ENCODE results near the gene ZNF609.

The ZNF609 gene

DNA sequence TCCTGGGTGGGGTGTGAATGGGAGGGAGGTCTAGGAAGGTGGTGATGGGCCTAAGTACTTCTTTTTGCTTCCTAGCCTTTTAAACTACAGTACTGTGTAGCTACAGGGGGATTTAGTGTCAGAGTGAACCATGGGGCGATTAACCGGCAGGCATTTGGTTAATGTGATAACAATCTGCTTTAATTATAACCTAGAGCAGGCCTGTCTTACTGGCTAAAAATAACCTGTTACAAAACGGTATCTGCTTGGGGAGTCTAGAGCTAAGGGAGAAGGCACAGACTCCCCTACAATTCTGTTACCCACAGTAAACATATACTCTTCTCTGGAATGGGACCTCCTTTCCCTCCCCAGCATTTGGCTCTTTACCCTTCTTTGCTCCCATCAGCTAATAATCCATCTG, 229.6 kb downstream of the ZNF609 start:
- TF ChIP-seq, protein P1, sequence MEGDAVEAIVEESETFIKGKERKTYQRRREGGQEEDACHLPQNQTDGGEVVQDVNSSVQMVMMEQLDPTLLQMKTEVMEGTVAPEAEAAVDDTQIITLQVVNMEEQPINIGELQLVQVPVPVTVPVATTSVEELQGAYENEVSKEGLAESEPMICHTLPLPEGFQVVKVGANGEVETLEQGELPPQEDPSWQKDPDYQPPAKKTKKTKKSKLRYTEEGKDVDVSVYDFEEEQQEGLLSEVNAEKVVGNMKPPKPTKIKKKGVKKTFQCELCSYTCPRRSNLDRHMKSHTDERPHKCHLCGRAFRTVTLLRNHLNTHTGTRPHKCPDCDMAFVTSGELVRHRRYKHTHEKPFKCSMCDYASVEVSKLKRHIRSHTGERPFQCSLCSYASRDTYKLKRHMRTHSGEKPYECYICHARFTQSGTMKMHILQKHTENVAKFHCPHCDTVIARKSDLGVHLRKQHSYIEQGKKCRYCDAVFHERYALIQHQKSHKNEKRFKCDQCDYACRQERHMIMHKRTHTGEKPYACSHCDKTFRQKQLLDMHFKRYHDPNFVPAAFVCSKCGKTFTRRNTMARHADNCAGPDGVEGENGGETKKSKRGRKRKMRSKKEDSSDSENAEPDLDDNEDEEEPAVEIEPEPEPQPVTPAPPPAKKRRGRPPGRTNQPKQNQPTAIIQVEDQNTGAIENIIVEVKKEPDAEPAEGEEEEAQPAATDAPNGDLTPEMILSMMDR (IDR thresholded peaks at IDR 0.05; ENCODE audit: control insufficient read depth, insufficient read depth, low read depth, low read length, missing control alignments), result no peak
- H3K4me3 ChIP-seq (ENCODE audit: control insufficient read depth, low read depth, low read length), result no peak overlapping the region
- DNase-seq (ENCODE audit: low read depth), result no peak

DNA sequence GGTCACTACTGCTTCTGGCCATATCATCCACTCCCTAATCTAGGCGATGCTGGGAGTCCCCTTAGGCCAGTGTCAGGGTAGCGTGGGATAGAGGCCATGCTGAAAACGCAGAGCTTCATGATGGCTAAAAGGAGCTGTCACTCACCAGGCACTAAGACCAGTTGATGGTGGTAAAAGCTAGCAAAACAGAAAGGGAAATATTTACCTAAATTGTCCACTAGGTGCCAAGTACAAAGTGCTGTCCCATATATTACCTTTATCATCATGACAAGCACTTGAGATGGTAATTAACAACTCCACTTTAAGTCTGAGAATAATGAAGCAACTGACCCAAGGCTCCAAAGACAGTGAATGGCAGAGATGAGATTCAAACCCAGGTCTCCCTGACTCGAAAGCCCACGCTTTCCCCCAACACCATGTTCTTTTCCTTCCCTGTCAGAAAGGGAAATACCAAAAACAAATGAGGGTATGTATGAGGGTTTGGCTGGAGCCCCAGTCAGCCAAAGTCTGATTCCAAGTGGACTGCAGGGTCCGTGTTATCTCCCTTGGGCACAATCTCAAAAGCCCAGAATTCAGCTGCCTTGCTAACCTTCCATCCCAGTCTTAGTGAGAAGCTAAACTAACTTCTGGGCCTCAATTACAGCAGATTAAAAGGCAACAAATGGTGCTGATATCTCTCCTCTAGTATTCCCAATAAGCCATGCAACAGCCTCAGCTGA, 230.4 kb downstream of the ZNF609 start:
- H3K4me3 ChIP-seq (ENCODE audit: control insufficient read depth, low read depth, low read length), result no peak overlapping the region
- no peak for DNase-seq (ENCODE audit: low read depth)
- TF ChIP-seq, protein P1 (IDR thresholded peaks at IDR 0.05; ENCODE audit: control insufficient read depth, insufficient read depth, low read depth, low read length, missing control alignments), result no peak

DNA sequence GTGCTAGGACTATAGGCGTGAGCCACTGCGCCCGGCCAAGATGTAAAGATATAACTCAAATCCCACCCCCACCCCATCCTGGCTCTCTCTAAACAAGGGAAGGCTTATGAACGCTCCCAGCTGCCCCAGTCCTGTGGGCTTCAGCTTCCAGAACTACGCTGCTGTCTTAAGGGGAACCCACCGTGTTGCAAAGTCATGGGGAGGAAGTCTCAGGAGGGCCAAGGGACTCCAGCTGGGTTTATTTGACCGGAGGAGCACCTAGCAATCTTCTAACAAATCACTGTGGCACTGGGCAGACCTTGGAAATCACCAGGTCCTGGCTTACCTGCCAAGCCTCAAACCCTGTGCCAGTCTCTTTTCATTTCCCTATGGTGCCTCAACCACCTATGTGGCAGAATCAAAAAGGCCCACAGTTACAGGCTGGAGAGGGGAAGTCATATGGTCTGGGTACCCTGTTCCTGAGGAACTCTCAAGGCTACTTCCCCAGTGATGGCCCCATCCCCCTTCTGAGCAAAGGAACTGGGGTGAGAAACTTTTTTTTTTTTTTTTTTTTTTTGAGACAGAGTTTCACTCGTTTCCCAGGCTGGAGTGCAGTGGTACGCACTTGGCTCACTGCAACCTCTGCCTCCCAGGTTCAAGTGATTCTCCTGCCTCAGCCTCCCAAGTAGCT, 231.7 kb downstream of the ZNF609 start:
- TF ChIP-seq, protein P1 (IDR thresholded peaks at IDR 0.05; ENCODE audit: control insufficient read depth, insufficient read depth, low read depth, low read length, missing control alignments), result no peak
- DNase-seq (ENCODE audit: low read depth), result no peak
- no peak overlapping the region for H3K4me3 ChIP-seq (ENCODE audit: control insufficient read depth, low read depth, low read length)

DNA sequence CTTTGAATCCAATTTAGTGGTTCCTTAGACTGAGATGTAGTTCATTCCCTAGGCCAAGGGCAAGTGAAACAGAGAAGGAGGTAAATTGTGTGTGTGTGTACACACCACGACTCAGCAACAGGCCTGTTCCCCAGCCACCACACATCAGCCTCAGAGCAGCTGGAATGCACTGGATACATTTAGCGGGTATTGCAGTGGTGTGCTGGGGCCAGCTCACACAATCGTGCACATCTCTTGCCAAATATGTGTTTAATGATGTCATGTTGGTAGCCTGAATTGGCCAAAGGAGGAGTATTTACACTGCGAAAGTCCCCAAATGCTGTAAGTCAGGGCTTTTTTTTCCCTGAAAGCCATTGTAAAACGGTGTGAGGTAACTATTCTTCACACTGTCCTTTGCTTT, 232.8 kb downstream of the ZNF609 start:
- TF ChIP-seq, protein P1 (IDR thresholded peaks at IDR 0.05; ENCODE audit: control insufficient read depth, insufficient read depth, low read depth, low read length, missing control alignments), result no peak
- DNase-seq (ENCODE audit: low read depth), result peak; percentile 75
- no peak overlapping the region for H3K4me3 ChIP-seq (ENCODE audit: control insufficient read depth, low read depth, low read length)

DNA sequence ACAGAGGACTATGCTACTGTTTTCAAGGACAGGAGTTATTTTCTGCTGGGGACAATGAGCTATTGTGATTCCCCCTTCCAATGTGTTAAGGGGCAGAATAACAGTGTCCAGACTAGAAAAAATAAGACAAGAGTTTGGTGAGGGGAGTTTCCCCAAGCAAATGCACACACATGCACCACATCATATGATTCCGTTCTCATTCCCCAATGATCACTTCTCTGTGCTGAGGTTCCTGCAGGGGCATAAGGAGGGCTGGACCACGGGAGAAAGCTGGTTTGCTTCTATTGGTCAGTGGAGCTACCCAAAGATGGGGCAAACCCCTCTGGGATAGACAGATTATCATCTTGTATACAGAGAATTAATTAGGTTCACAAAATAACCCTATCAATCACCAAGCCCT, 234.4 kb downstream of the ZNF609 start:
- TF ChIP-seq, protein P1 (IDR thresholded peaks at IDR 0.05; ENCODE audit: control insufficient read depth, insufficient read depth, low read depth, low read length, missing control alignments), result no peak
- DNase-seq (ENCODE audit: low read depth), result no peak
- H3K4me3 ChIP-seq (ENCODE audit: control insufficient read depth, low read depth, low read length), result no peak overlapping the region

DNA sequence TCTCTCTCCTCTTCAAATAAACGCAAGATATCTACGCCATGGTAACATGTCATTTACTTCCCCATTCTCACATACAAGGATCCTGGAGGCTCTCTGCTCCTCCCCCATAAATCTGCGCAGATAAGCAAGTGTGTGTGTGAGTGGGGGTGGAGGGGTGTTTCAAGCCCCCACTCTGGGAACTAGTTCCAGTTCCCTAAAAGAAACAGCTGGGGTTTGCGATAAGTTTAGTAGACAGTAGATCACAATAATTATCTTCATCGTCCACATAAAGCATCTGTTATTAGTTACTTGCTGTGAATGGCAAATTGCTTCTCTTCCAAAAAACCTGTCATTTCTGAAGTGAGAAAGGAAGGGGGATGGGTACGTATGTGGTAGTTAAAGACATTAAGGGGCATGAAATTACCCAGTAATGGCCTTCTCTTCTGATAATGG, 235.2 kb downstream of the ZNF609 start:
- no peak overlapping the region for H3K4me3 ChIP-seq (ENCODE audit: control insufficient read depth, low read depth, low read length)
- TF ChIP-seq, protein P1 (IDR thresholded peaks at IDR 0.05; ENCODE audit: control insufficient read depth, insufficient read depth, low read depth, low read length, missing control alignments), result no peak
- no peak for DNase-seq (ENCODE audit: low read depth)
